ENCODE data around the gene ZNF106. TPM values are rescaled to one million over a fixed set of nuclear protein-coding genes. Genes with fewer than 3 reads are reported as not detected.

ZNF106 gene
- polyA plus RNA-seq, 3 donors, result 29.0 to 121 (median 69.2) TPM

- peaks cover 49 to 68% of the 10 kb centered on the region in 2 donors for H3K36me3 ChIP-seq (replicated peaks in 1 of 2; ENCODE audit: control insufficient read depth in 1 of 2, insufficient read depth in 2 of 2, low read length in 2 of 2)
- peaks cover 33% of the 10 kb centered on the region for H4K20me1 ChIP-seq (ENCODE audit: insufficient read depth, low read length)
- peaks cover 0 to 2% (median 0%) of the 10 kb centered on the region in 3 donors for H3K27me3 Mint-ChIP-seq (ENCODE audit: low read depth in 3 of 3)
- H3K4me3 ChIP-seq (replicated peaks in 1 of 3; ENCODE audit: low read depth in 2 of 3, low read length in 3 of 3), result peak overlapping the region; percentile 24 to 88 (median 77)
- peak overlapping the region; percentile 60 for H2AFZ ChIP-seq (ENCODE audit: insufficient read depth, low read depth, low read length, poor library complexity, severe bottlenecking)
- no peak for TF ChIP-seq CTCF (IDR thresholded peaks at IDR 0.05)
- H3K9me3 ChIP-seq (replicated peaks in 1 of 2; ENCODE audit: control insufficient read depth in 1 of 2, insufficient read depth in 1 of 2, low read length in 2 of 2), result no peaks in the 10 kb centered on the region
- peak overlapping the region; percentile 41 to 92 for H3K27ac ChIP-seq (ENCODE audit: low read depth in 1 of 2, low read length in 2 of 2)
- H3K4me3 Mint-ChIP-seq, result peak overlapping the region; percentile 71 to 90
- no peaks in the 10 kb centered on the region for H3K9me3 Mint-ChIP-seq
- peak; percentile 46 to 80 (median 62) for DNase-seq
- intact Hi-C loops (cut with micrococcal nuclease), result no loop called here
- peaks cover 31% of the 10 kb centered on the region for H3K4me1 Mint-ChIP-seq
- H3K79me2 ChIP-seq (ENCODE audit: insufficient read depth, low read length), result peaks cover 71% of the 10 kb centered on the region
- H3K27me3 ChIP-seq (ENCODE audit: control insufficient read depth in 2 of 2, insufficient read depth in 2 of 2, low read length in 2 of 2), result no peaks in the 10 kb centered on the region
- peak overlapping the region; percentile 63 for H3K9ac ChIP-seq (ENCODE audit: insufficient read depth, low read length, poor library complexity, severe bottlenecking)
- H3K27ac Mint-ChIP-seq, result peak overlapping the region; percentile 85 to 95 (median 93)
- peaks cover 20 to 24% of the 10 kb centered on the region in 2 donors for H3K4me1 ChIP-seq (ENCODE audit: control insufficient read depth in 1 of 2, insufficient read depth in 2 of 2, low read length in 2 of 2)
- H3K36me3 Mint-ChIP-seq, result peaks cover 46 to 62% of the 10 kb centered on the region in 2 donors
- peak overlapping the region; percentile 73 for H3K4me2 ChIP-seq (replicated peaks; ENCODE audit: extremely low read depth, low read length, poor library complexity, severe bottlenecking)
- no CpG with 5 or more reads among the region's 4 CpGs for WGBS (ENCODE audit: insufficient coverage)
These were observed 20.1 kb upstream of the ZNF106 start for GRCh38 chr15:42511007-42511391.

- Histone ChIP-seq H3K4me3 (replicated peaks in 1 of 3; ENCODE audit: low read depth in 2 of 3, low read length in 3 of 3) (peak overlapping the region; percentile 24 to 88 (median 77)), H3K4me1 (ENCODE audit: control insufficient read depth in 1 of 2, insufficient read depth in 2 of 2, low read length in 2 of 2) (peaks cover 20 to 24% of the 10 kb centered on the region in 2 donors), H4K20me1 (ENCODE audit: insufficient read depth, low read length) (peaks cover 32% of the 10 kb centered on the region), H3K27me3 (ENCODE audit: control insufficient read depth in 2 of 2, insufficient read depth in 2 of 2, low read length in 2 of 2) (no peaks in the 10 kb centered on the region), H3K9ac (ENCODE audit: insufficient read depth, low read length, poor library complexity, severe bottlenecking) (peak overlapping the region; percentile 63), H3K27ac (ENCODE audit: low read depth in 1 of 2, low read length in 2 of 2) (peak overlapping the region; percentile 47 to 92), H2AFZ (ENCODE audit: insufficient read depth, low read depth, low read length, poor library complexity, severe bottlenecking) (peak overlapping the region; percentile 60), H3K4me2 (replicated peaks; ENCODE audit: extremely low read depth, low read length, poor library complexity, severe bottlenecking) (peak overlapping the region; percentile 73), H3K79me2 (ENCODE audit: insufficient read depth, low read length) (peaks cover 77% of the 10 kb centered on the region), H3K9me3 (replicated peaks in 1 of 2; ENCODE audit: control insufficient read depth in 1 of 2, insufficient read depth in 1 of 2, low read length in 2 of 2) (no peaks in the 10 kb centered on the region), H3K36me3 (replicated peaks in 1 of 2; ENCODE audit: control insufficient read depth in 1 of 2, insufficient read depth in 2 of 2, low read length in 2 of 2) (peaks cover 43 to 63% of the 10 kb centered on the region in 2 donors)
- DNase-seq, result no peak
- Mint-ChIP-seq H3K36me3 (peaks cover 41 to 61% of the 10 kb centered on the region in 2 donors), H3K27ac (peak overlapping the region; percentile 85 to 95 (median 93)), H3K4me1 (peaks cover 32% of the 10 kb centered on the region), H3K4me3 (peak overlapping the region; percentile 71 to 90), H3K9me3 (no peaks in the 10 kb centered on the region), H3K27me3 (ENCODE audit: low read depth in 3 of 3) (peaks cover 0 to 2% (median 0%) of the 10 kb centered on the region in 3 donors)
- TF ChIP-seq CTCF (IDR thresholded peaks at IDR 0.05), result no peak
- intact Hi-C loops (cut with micrococcal nuclease), result no loop called here
- WGBS (ENCODE audit: insufficient coverage), result no CpG with 5 or more reads among the region's 4 CpGs
These were observed 19.5 kb upstream of the ZNF106 start for GRCh38 chr15:42510258-42511006.

All from CD14-positive monocyte (primary cell).